ENCODE results near the gene PRDM2.

DNA sequence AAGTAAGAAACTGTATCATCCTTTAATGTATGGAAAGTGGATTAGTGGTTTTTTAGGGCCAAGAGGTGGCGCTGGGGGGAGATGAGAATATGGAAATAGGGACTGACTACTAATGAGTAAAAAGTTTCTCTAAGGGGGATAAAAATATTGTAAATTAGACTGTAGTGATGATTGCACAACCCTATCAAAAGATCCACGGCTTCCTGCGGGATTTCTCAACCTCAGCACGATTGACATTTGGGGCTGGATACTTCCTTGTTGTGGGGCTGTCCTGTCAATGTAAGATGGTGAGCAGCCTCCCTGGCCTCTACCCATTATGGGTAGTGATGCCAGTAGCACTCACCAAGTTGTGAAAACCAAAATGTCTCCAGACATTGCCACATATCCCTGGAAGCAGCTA lies 36.0 kb upstream of the PRDM2 start:
- TF ChIP-seq, protein P1, sequence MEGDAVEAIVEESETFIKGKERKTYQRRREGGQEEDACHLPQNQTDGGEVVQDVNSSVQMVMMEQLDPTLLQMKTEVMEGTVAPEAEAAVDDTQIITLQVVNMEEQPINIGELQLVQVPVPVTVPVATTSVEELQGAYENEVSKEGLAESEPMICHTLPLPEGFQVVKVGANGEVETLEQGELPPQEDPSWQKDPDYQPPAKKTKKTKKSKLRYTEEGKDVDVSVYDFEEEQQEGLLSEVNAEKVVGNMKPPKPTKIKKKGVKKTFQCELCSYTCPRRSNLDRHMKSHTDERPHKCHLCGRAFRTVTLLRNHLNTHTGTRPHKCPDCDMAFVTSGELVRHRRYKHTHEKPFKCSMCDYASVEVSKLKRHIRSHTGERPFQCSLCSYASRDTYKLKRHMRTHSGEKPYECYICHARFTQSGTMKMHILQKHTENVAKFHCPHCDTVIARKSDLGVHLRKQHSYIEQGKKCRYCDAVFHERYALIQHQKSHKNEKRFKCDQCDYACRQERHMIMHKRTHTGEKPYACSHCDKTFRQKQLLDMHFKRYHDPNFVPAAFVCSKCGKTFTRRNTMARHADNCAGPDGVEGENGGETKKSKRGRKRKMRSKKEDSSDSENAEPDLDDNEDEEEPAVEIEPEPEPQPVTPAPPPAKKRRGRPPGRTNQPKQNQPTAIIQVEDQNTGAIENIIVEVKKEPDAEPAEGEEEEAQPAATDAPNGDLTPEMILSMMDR (IDR thresholded peaks at IDR 0.05): no peak
- TF ChIP-seq POLR2A (IDR thresholded peaks at IDR 0.05): no peak
